Duodenal mucosa (tissue), 2 donors: ENCODE data around the gene PDE12.
A peak's percentile ranks its signal among the peaks of the same experiment; 100 is the strongest.

ENCODE experiments used
- H3K27ac ChIP-seq: one replicate; pipeline ENCODE4 v1.7.0; 2013; ENCODE audit warnings: low read depth, low read length
- H3K27me3 ChIP-seq, 2 donors: one replicate each; pipeline ENCODE4 v1.7.0; 2013; ENCODE audit warnings: low read length in 2 of 2, control low read depth in 1 of 2; ENCODE audit not compliant: insufficient read depth in 2 of 2, control insufficient read depth in 1 of 2
- H3K36me3 ChIP-seq, 2 donors: one replicate each; pipeline ENCODE4 v1.7.0; 2013; ENCODE audit warnings: low read length in 2 of 2, control low read depth in 1 of 2; ENCODE audit not compliant: insufficient read depth in 2 of 2, control insufficient read depth in 1 of 2
- H3K4me1 ChIP-seq, 2 donors: one replicate each; pipeline ENCODE4 v1.7.0; 2013; ENCODE audit warnings: low read length in 2 of 2, control low read depth in 1 of 2; ENCODE audit not compliant: insufficient read depth in 2 of 2, control insufficient read depth in 1 of 2
- H3K4me3 ChIP-seq, 2 donors: one replicate each; pipeline ENCODE4 v1.7.0; 2013; ENCODE audit warnings: low read length in 2 of 2, low read depth in 1 of 2
- H3K9ac ChIP-seq, 2 donors: one replicate each; pipeline ENCODE4 v1.7.0; 2013; ENCODE audit warnings: low read length in 2 of 2, low read depth in 1 of 2
- H3K9me3 ChIP-seq, 2 donors: one replicate each; pipeline ENCODE4 v1.7.0; 2013; ENCODE audit warnings: low read length in 2 of 2, control low read depth in 1 of 2; ENCODE audit not compliant: control insufficient read depth in 1 of 2

PDE12 gene

DNA sequence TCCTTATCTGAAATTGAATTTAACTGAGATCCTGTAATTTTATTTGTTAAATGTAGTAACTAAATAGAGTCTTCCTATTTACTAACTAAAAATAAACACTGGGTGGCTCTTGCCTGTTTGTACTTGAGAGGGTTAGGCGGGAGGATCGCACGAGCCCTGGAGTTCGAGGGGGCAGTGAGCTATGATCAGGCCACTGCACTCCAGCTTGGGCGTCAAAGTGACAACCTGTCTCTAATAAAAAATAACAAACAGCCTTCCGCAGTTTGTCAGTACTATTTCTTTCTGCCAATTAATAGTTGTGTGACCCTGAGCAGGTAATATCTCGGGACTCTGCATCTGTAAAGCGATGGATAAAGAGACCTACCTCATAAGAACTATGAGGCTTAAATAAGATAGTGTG lies 768 bp upstream of the PDE12 start:
- H3K27ac ChIP-seq: peak overlapping the region; percentile 83
- no peaks in the 10 kb centered on the region for H3K27me3 ChIP-seq
- H3K4me1 ChIP-seq: peaks cover 20 to 22% of the 10 kb centered on the region in 2 donors
- no peaks in the 10 kb centered on the region for H3K9me3 ChIP-seq
- peak overlapping the region; percentile 91 to 92 for H3K4me3 ChIP-seq
- H3K36me3 ChIP-seq: peaks cover 0 to 9% of the 10 kb centered on the region in 2 donors
- peak overlapping the region; percentile 89 to 91 for H3K9ac ChIP-seq

DNA sequence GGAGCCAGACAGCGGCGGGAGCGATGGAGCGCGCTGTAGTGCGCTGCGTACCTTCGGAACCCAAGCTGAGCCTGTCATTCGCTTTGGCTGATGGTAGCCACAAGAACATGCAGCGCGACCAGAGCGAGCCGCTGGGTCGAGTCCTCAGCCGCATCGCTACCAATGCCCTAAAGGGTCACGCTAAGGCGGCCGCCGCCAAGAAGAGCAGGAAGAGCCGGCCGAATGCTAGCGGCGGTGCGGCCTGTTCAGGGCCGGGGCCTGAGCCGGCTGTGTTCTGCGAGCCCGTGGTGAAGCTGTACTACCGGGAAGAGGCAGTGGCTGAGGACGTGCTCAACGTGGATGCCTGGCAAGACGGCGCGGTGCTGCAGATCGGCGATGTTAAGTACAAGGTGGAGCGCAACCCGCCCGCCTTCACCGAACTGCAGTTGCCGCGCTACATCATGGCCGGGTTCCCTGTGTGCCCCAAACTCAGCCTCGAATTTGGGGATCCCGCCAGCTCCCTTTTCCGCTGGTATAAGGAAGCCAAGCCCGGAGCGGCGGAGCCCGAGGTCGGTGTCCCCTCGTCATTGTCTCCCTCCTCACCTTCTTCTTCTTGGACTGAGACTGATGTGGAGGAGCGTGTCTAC lies 498 bp downstream of the PDE12 start:
- peaks cover 5 to 9% of the 10 kb centered on the region in 2 donors for H3K36me3 ChIP-seq
- no peaks in the 10 kb centered on the region for H3K27me3 ChIP-seq
- H3K27ac ChIP-seq: peak overlapping the region; percentile 83
- H3K4me1 ChIP-seq: peaks cover 22 to 24% of the 10 kb centered on the region in 2 donors
- peak overlapping the region; percentile 91 to 92 for H3K4me3 ChIP-seq
- H3K9ac ChIP-seq: peak overlapping the region; percentile 89 to 91
- no peaks in the 10 kb centered on the region for H3K9me3 ChIP-seq

DNA sequence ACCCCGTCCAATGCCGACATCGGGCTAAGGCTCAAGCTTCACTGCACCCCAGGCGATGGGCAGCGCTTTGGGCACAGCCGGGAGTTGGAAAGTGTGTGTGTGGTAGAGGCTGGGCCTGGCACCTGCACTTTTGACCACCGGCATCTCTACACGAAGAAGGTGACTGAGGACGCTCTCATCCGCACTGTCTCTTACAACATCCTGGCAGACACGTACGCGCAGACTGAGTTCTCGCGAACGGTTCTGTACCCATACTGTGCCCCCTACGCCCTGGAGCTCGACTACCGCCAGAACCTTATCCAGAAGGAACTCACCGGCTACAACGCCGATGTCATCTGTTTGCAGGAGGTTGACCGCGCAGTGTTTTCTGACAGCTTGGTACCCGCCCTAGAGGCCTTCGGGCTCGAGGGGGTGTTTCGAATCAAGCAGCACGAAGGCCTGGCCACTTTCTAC lies 1.0 kb downstream of the PDE12 start:
- Histone ChIP-seq H3K4me3 (peak overlapping the region; percentile 91 to 92), H3K27ac (no peak overlapping the region), H3K27me3 (no peaks in the 10 kb centered on the region), H3K36me3 (peaks cover 5 to 10% of the 10 kb centered on the region in 2 donors), H3K9ac (peak overlapping the region; percentile 89 to 91), H3K9me3 (no peaks in the 10 kb centered on the region), H3K4me1 (peaks cover 22 to 29% of the 10 kb centered on the region in 2 donors)

DNA sequence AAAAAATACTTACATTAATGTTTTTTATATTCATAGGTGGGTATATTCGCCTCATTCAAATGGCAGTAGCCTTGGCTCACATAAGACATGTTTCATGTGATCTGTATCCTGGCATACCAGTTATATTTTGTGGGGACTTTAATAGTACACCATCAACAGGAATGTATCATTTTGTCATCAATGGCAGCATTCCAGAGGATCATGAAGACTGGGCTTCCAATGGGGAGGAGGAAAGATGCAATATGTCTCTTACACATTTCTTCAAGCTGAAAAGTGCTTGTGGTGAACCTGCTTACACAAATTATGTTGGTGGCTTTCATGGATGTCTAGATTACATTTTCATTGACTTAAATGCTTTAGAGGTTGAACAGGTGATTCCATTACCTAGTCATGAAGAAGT lies 3.5 kb downstream of the PDE12 start:
- Histone ChIP-seq H3K36me3 (peaks cover 5 to 18% of the 10 kb centered on the region in 2 donors), H3K27ac (no peak overlapping the region), H3K9me3 (no peaks in the 10 kb centered on the region), H3K4me3 (peak overlapping the region in 1 of 2 donors; percentile 32), H3K4me1 (peaks cover 22 to 30% of the 10 kb centered on the region in 2 donors), H3K27me3 (no peaks in the 10 kb centered on the region), H3K9ac (no peak overlapping the region)

GRCh38 chr3:57569859-57570450 lies 13.9 kb downstream of the PDE12 start:
- H3K27ac ChIP-seq: no peak overlapping the region
- no peak overlapping the region for H3K9ac ChIP-seq
- H3K4me1 ChIP-seq: peaks cover 0 to 5% of the 10 kb centered on the region in 2 donors
- no peaks in the 10 kb centered on the region for H3K9me3 ChIP-seq
- peaks cover 8 to 66% of the 10 kb centered on the region in 2 donors for H3K36me3 ChIP-seq
- no peaks in the 10 kb centered on the region for H3K27me3 ChIP-seq
- no peak overlapping the region for H3K4me3 ChIP-seq

GRCh38 chr3:57570878-57571277 lies 14.8 kb downstream of the PDE12 start:
- H3K9me3 ChIP-seq: no peaks in the 10 kb centered on the region
- no peak overlapping the region for H3K9ac ChIP-seq
- no peak overlapping the region for H3K27ac ChIP-seq
- H3K4me1 ChIP-seq: peaks cover 2 to 11% of the 10 kb centered on the region in 2 donors
- no peaks in the 10 kb centered on the region for H3K27me3 ChIP-seq
- H3K4me3 ChIP-seq: no peak overlapping the region
- H3K36me3 ChIP-seq: peaks cover 8 to 74% of the 10 kb centered on the region in 2 donors

GRCh38 chr3:57572096-57572495 lies 16.0 kb downstream of the PDE12 start:
- Histone ChIP-seq H3K9ac (no peak overlapping the region), H3K27ac (no peak overlapping the region), H3K27me3 (no peaks in the 10 kb centered on the region), H3K36me3 (peaks cover 8 to 73% of the 10 kb centered on the region in 2 donors), H3K4me1 (peaks cover 14 to 23% of the 10 kb centered on the region in 2 donors), H3K9me3 (no peaks in the 10 kb centered on the region), H3K4me3 (no peak overlapping the region)

DNA sequence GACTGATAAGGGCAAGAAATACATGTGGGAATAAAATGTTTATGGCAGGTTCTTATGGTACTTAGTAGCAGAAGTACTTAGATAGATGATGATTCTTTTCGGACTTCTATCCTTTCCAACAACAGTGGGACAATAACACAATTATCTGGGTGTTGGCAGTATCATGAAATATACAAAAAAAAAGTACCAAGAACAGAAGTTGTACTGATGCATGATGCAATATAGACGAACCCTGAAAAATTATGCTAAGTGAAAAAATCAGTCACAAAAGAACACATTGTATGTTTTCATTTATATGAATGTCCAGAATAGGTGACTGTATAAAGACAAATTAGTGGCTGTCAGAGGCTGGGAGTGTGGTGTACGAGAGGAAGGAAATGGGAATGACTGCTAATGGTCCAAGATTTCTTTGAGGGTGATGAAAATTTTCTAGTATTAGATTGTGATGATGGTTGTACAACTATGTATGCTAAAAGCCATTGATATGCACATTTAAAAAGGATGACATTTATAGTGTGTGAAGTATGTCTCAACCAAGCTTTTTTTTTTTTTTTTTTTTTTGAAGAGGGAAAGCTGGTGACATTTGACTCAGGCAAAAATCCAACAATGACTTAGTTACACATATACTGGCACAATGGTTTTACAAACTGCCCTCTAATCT lies 20.0 kb downstream of the PDE12 start:
- H3K27me3 ChIP-seq: no peaks in the 10 kb centered on the region
- no peak overlapping the region for H3K27ac ChIP-seq
- H3K9ac ChIP-seq: no peak overlapping the region
- H3K4me1 ChIP-seq: peaks cover 14 to 25% of the 10 kb centered on the region in 2 donors
- H3K9me3 ChIP-seq: no peaks in the 10 kb centered on the region
- no peak overlapping the region for H3K4me3 ChIP-seq
- H3K36me3 ChIP-seq: peaks cover 15 to 68% of the 10 kb centered on the region in 2 donors

DNA sequence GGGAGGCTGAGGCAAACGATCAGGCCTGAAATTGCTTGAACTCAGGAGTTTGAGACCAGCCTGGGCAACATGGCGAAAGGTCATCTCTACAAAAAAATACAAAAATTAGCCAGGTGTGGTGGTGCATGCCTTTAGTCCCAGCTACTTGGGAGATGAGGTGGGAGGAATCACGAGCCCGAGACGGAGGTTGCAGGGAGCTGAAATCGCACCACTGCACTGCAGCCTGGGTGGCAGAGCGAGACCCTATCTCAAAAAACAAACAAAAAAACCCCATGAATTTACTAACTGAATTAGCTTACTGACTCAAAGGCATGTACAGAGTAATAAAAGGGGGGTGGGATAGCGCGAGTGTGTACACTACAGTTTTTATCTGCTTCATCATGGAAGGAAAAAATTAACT lies 21.7 kb downstream of the PDE12 start:
- H3K36me3 ChIP-seq: peaks cover 15 to 60% of the 10 kb centered on the region in 2 donors
- no peaks in the 10 kb centered on the region for H3K27me3 ChIP-seq
- H3K9ac ChIP-seq: no peak overlapping the region
- no peak overlapping the region for H3K27ac ChIP-seq
- H3K4me3 ChIP-seq: no peak overlapping the region
- no peaks in the 10 kb centered on the region for H3K9me3 ChIP-seq
- peaks cover 14 to 28% of the 10 kb centered on the region in 2 donors for H3K4me1 ChIP-seq

- Histone ChIP-seq H3K4me3 (no peak overlapping the region), H3K9me3 (no peaks in the 10 kb centered on the region), H3K27ac (no peak overlapping the region), H3K9ac (no peak overlapping the region), H3K4me1 (peaks cover 15% of the 10 kb centered on the region in 2 donors), H3K36me3 (peaks cover 14 to 32% of the 10 kb centered on the region in 2 donors), H3K27me3 (no peaks in the 10 kb centered on the region)
These were observed 26.5 kb downstream of the PDE12 start for GRCh38 chr3:57582474-57583168.
